ENCODE measurements around the gene SSPN.

GRCh38 chr12:26273811-26274210 lies 78.4 kb downstream of the SSPN start:
- no peak for TF ChIP-seq SP1 (IDR thresholded peaks at IDR 0.05)
- no peak for TF ChIP-seq ELF4 (IDR thresholded peaks at IDR 0.05)
- no peak for TF ChIP-seq L3MBTL2 (conservative IDR thresholded peaks at IDR 0.05)
- TF ChIP-seq FOXA1 (IDR thresholded peaks at IDR 0.05) = no peak
- no peak for TF ChIP-seq ARNT (IDR thresholded peaks at IDR 0.05)
- TF ChIP-seq ZNF384 (IDR thresholded peaks at IDR 0.05) = no peak
- TF ChIP-seq NFRKB (IDR thresholded peaks at IDR 0.05) = no peak
- no peak for TF ChIP-seq PKNOX1 (IDR thresholded peaks at IDR 0.05)
- TF ChIP-seq HDGF (IDR thresholded peaks at IDR 0.05; ENCODE audit: borderline replicate concordance) = no peak
- TF ChIP-seq TARDBP (IDR thresholded peaks at IDR 0.05) = no peak
- TF ChIP-seq SUZ12 (IDR thresholded peaks at IDR 0.05) = no peak

Measured in HEK293T (cell line).